Kidney tubule cell (primary cell): ENCODE data around the gene ABAT.

ENCODE experiments used
- DNase-seq: peaks from one replicate; pipeline ENCODE4 v3.0.0-alpha.2; 2018; ENCODE audit warnings: low spot score

Gene ABAT

DNA sequence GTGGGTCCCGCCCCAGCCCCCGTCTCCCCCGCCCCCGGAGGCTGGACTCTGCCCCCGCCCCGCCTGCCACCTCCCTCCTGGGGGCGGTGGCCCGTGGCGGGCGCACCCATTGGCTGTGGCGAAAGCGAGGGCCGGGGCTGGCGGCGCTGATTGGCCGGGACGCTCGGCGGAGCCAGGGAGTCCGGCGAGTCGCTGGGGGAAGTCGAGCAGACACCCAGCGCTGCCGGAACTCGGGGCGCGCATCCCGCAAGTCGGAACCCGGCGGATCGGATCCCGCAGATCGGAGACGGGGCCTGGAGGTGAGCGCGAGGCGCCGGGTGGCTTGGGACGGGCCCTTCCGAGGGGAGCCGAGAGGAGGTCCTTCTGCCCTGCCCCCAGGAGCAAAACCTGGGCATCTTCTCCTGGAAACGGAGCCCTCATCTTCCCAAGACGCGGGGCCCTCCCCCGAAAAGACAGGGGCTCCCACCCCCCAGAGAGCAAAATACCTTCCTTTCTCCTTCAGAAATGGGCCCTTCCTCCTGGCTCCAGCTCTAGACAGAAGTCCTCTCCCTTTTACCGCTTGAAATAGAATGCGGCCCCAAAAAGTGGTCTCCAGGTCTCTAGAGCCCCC, at the start of gene ABAT:
ABAT (plus strand) TSS at position 205 of the 610 bp plus-strand sequence. CDS start 61,123 bp downstream, outside the sequence.
- peak; percentile 87 for DNase-seq

DNA sequence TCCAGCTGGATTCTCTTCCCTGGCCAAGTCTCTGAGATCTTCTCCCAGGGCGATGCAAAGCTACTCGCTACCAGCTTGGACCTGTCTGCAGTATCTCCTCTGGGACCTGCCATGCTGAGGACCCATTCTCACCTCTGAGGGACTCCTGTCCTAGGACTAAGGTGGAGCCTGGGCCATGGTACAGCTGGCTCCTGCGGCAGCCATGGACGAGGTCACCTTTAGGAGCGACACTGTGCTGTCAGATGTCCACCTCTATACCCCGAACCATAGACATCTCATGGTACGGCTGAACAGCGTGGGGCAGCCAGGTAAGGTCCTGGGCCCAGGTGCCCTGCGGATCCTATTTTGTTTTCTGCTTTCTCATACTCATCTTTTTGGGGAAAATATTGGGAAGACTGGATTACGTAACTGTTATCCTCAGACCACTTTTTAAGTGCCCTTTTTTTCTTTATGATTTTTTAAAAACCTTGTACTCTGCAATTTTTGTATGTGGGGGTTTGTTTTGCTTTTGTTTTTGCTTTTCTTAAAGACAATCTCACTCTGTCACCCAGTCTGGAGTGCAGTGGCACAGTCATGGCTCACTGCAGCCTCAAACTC, 48.8 kb upstream of the ABAT start:
- DNase-seq, result no peak

DNA sequence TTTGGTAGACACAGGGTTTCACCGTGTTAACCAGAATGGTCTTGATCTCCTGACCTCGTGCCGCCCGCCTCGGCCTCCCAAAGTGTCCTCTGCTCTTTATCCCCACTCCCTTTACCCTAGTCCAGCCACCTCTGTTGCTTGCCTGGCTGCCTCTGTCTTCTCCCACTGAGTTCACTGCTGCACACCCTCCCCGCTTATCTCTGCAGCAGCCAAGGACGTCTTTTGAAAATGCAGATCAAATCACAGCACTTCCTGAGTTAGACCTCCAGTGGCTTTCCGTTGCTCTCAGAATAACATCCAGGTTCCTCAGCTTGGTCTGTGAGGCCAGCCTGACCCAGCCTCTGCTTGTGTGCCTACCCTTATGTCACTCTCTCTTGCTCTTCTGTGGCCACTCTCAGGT, 47.5 kb upstream of the ABAT start:
- DNase-seq, result no peak

DNA sequence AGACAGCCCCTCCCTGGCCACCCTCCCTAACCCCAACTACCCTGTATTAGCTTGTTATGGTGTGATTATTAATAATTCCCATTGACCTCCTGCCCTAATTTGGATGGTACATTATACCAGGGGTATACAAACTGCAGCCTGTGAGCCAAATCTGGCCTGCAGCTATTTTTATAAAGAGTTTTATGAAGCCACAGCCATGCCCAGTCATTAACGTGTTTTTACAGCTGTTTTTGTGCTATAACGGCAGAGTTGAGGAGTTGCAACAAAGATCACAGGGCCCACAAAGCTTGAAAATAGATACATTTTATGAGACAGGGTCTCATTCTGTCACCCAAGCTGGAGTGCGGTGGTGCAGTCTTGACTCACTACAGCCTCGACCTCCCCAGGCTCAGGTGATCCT, 47.0 kb upstream of the ABAT start:
- DNase-seq, result no peak

DNA sequence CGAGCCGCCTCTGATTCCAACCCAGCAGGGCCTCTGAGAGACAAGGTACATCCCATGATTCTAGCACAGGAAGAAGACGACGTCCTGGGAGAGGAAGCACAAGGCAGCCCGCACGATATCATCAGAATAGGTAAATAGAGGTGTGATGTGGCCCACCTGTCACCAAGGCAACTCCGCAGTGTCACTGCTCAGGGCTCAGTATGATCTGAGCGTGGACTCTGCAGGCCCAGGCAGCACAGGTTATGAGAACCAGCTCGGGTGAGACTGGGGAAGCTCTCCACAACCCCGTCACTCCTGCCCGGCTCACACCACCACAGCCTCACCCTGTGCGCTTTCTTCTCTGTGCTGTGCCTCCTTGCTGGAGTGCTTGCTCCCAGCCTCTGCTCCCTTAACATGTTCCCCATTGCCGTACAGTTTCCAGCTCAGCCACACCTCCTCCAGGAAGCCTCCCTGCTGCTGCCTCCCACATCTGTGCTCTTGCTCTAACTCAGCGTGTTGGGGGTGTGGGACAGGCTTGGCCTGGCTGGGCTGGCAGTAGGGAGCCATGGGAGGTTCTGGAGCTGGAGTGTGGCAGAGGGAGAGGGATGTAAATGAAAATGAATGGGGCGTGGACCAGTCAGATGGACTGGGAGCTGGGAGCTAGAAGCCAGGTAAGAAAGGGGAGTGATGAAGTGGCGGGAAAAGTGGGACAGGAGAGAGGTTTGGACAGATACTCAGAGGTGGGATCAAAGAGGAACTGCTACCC, 45.3 kb upstream of the ABAT start:
- DNase-seq, result no peak

DNA sequence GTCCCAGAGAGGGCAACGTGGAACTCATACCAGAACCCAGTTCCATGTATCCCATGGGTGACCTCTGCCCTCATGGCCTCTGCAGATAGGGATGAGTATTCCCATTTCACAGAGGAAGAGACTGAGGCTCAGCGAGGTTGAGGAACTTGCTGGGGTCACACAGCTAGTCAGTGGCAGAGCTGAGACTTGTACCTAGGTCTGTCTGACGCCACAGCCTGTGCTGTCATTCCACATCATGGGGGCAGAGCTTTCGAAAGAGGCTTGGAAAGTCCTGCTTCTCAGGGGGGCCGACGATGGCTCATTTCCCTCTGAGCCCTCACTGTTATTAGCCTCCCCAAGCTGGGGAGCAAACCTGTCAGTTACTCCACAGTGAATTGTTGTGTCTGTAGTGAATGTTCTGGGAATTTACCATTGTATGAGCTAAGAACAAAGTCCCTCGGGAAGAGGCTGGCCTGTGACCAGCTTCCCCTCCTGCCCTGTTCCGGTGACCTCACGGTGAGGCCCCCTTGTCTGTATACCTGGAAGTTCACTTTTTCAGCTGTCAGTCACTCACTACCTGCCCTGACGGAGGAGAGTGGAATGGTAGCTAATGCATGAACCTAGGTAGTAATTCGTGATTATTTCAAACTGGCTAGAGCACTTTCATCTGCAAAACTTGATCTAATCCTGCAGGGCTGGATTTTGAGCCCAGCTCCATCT, 44.0 kb upstream of the ABAT start:
- DNase-seq, result no peak

DNA sequence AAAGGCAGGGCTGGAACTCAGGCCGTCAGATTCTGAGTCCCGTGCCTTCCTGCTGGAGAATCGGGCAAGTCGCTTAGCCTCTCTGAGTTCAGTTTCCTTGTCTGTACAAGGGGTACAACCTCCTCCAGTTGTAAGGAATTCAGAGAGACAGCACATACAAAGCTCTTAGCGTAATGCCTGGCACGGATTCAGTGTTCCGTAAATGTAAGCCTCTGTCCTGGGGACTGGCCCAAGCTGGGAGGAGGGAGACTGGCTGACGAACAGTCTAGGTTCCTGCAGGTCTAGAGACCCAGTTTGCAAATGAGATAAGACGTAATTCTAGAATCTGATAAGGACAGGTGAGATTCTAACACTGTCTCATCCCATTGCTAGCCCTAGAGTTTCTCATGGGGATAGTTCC, 43.0 kb upstream of the ABAT start:
- no peak for DNase-seq

DNA sequence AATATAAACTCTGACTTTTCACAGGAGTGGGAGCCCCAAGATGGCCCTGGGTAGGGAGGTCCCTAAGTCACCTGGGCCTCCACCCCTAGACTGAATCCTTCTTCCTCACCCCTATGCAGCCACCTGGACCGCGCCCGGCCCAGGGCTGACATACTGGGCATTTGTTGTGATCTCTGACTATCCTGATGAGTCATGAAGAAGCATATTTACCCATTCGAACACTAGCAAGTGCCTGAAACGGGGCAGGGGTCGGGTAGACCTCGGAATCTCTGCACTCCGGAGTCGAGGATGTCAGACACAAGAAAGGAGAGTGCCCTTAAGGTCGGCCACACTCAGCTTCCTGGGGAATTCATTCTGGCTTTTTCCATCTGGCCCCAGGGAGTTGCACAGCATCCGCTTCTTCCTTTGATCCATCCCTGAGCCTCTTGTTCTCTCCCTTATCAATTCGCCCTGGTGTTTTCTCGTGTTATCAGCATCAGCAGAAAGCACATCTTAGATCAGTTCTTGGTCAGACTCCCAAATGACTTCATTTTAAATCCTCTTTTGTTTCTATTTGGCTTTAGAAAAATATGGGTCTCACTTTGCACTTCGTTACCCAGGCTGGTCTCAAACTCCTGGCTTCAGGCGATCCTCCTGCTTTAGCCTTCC, 42.5 kb upstream of the ABAT start:
- no peak for DNase-seq

DNA sequence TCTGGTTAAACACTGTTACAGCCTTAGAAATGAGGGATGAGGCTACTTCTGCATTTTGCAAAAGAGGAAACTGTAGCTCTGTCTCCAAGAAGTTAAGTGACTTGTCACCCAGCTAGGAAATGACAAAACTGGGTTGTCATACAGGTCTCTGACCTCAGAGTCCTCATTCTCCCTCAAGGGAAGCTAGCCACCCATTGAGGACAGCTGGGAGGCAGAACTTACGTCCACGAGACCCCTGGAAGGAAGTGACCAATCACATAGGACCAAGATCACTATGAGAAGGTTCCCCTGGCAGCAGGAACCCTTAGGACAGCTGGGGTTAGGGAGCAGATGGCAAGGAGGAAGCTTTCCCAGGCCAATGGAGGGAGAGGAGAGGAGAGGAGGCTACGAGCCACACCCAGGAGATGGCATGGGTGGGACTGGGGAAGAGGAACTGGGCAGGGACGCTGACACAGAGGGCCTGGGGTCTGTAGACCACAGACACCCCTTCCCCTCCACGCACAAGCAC, 41.7 kb upstream of the ABAT start:
- no peak for DNase-seq

DNA sequence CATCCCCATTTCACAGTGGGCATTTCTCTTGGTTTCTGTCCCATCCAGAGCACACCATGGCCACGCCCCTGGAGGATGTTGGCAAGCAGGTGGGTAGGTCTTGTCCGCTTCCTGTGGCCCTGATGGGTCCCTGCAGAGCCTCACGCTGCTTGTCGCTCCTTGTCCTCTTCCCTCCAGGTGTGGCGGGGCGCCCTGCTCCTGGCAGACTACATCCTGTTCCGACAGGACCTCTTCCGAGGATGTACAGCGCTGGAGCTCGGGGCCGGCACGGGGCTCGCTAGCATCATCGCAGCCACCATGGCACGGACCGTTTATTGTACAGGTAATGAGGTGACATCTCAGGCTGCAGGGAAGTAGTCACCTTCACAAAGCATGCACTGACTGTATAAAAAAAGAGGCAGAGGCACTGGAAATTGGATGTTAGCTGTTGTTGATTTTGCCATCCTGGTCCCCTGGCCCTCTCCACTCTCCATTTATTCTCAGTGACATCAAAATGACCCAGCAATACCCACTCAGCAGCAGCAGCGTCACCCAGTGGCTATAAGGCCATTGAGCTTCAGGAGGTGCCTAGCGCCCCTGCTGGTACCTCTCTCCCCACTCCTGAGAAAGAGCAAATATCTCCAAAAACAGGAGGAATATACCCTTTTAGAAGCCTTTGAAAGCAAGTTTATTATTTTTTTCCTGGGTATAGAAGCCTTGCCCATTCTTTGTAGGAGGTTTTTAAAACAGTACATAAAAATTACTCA, 39.3 kb upstream of the ABAT start:
- no peak for DNase-seq

DNA sequence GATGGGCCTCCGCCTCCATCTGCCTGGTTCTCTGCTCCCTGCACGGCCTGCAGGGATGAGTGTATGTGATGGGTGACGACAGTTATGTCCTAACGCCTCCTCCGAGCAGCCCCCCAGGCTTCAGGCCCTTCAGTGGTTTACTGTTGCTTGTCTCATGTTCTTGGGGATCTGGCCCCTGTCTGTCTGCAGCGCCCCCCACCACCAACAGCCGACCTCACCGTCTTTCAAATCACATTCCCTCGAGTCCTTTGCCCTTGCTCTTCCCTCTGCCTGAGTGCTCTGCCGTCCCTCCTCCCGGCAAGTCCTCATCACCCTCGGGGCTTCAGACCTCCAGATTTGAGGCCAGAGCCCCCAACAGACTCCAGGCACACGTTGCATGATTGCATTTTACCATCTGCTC, 34.7 kb upstream of the ABAT start:
- DNase-seq, result no peak

DNA sequence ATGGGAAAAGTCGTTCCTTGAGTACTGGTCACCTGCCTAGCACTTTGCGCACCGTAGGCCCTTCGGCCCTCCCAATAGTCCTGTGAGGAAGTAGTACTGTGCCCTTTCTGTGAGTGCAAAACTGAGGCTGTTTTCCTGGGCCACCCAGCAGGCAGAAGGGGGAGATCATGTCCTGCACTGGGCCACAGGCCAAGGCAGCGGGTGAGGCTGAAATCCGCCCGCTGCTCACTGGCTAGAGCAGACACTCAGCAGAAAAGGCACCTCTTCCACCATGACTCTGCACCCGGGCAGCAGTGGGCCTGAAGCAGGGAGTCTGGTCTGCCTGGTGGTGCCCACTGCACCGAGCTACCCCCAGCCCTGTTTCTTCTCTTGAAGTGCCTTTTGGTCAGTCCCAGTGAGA, 32.7 kb upstream of the ABAT start:
- no peak for DNase-seq

DNA sequence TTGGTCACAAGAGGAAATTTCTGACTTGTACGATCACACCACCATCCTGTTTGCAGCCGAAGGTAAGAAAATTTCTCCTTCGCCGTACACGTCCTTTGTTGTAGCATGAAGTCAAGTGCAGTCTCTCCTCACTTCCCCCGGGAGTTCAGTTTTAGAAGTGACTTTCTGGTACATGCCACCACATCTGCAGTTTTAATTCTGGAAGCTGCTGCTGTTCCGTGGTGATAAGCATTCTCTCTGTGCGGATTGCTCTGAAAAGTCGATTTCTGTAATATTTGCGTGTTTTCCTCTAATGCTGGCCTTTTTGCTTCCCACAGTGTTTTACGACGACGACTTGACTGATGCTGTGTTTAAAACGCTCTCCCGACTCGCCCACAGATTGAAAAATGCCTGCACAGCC, 32.3 kb upstream of the ABAT start:
- no peak for DNase-seq

DNA sequence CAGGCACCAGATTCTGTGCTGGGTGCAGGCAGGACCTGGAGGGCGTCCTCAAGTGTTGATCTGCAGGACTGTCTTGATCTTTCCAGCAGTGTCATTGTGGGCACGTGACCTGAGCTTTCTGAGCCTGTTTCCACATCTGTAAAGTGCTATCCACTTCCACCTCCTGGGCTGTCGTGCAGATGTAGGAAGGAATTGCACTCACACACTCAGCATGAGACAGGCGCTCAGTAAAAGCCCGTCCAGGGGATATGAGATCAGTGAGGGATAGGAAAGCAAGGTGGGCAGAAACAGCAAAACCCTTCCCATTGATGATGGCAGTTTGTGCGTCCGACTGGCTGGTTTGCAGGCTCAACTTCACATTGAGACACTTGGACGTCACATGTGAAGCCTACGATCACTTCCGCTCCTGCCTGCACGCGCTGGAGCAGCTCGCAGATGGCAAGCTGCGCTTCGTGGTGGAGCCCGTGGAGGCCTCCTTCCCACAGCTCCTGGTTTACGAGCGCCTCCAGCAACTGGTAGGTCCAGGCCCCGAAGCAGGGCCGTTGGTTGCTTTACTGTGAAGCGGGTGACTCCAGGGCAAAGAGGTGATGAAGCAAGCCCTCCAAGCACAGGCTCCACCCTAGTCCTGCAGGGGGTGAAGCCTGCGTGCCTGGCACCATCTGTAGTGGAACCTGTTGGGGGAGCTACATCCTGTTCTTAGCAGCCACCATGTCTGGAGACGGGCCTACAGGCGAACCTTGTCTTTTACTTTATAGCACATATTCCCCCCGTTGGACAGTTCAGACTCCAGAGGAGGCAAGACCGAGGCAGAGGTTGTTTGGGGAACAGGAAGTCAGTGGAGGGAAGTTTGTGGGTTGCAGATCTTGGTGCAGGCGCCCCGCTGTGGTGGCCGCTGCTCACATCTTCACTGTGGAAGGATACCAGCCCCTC, 29.9 kb upstream of the ABAT start:
- no peak for DNase-seq

DNA sequence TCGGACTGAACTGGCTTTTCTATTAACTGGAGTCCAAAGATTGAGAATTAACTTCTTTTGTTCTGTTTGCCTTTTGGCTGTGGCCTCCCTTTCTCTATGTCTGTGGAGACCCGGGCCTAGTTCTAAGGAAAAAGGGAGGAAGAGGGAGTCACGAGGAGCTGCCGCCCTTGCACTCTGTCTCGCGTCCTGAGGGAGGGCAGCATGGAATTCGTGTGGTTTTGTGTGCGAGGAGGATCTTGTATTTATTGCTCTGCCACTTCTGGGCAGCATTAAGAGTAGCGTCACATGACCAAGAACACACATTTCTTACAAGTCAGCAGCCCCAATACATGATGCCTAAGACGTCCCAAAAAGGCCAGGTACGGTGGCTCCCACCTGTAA, 29.3 kb upstream of the ABAT start:
- DNase-seq, result no peak

DNA sequence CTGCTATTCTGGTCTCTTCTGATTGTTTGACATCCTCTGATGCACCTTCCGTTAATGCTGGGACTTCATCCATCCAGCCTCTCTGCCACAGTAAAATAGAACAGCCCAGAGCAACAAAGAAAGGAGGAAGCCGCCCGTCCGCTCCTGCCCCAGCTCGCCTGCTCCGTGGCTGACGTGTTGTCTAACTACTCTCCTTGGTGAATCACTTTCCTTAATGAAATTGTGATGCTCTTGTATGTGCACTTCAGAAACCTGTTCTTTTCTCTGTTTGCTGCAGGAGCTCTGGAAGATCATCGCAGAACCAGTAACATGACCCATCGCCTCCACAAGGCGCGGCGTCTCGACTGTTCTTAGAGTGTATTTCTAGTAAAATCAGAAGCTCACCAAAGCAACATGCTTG, 28.6 kb upstream of the ABAT start:
- no peak for DNase-seq

DNA sequence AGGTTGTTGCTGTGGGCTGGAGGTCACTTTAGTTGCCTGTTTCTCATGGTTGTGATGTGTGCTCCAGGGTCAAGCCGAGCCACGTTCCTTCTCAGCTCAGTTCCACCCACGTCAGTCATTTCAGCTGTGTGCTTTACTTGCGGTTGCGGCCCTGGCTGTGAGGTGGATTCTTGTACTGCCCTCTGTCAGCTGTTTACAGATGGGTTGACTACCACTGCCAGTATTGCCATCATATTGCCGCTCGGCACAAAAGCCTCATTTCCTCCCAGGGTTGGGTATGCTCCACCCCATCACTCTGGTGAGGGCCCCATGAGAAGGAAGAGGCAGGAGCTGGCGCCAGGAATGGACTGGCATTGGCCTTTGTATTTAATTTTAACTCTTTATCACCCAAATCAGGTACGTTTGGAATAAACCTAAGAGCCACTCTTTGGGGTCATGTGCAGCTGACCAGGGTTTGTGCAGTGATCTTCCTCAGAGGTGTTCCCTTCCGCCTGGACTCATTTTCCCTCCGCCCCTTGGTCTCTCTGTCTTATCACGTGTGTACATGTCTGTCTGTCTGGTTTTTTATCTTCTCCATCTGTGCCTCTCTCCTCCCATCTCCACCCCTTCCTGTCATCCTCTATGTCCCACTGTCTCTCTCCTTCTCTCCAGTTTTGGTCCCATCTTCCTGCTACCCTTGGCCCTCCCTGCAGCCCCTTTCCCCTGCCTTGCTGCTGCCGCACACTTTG, 27.9 kb upstream of the ABAT start:
- DNase-seq, result no peak

DNA sequence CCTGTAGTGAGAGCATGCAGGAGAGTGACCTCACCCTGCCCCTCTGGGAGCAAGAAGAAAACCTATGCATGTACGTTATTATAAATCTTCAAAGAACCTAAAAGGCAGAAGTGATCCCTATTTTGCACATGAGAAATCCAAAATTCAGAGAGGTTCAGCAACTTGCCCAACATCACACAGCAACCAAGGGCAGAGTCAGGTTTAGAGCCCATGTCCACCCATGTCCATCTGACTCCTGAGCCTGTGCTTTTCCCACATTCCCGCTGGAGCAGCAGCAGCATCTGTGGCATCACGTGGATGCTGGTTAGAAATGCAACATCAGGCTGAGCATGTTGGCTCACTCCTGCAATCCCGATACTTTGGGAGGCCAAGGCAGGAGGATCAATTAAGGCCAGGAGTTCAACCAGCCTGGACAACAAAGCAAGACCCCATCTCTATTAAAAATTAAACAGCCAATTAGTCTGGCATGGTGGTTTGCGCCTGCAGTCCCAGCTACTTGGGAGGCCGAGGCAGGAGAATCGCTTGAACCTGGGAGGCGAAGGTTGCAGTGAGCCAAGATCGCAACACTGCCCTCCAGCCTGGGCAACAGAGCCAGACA, 26.6 kb upstream of the ABAT start:
- DNase-seq, result no peak

DNA sequence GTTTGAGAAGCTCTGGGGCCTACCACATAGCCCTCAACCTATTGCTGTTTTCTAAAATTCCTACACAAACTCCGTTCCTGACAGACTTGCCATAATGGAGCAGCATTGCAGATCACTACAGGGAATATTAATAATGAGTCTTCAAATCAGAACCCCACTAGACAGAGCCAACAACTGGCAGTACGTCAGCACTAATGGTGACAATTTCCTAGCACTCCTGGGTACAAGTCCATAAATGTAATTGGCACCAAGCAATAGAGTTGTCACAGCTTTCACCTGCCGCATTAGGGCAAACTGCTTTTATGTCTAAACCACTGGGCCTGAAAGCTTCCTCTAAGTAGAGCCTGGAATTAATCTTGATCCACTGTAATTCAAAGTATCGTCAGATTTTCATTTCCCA, 25.5 kb upstream of the ABAT start:
- no peak for DNase-seq
